NCI-H2227 (cell line): ENCODE data around the gene GRIK2.
A peak's percentile ranks its signal among the peaks of the same experiment; 100 is the strongest.

ENCODE experiments used
- DNase-seq: peaks from one replicate; lab custom pipeline; 2025; ENCODE audit not compliant: unreplicated experiment; lab: John Stamatoyannopoulos, UW

GRIK2 gene

DNA sequence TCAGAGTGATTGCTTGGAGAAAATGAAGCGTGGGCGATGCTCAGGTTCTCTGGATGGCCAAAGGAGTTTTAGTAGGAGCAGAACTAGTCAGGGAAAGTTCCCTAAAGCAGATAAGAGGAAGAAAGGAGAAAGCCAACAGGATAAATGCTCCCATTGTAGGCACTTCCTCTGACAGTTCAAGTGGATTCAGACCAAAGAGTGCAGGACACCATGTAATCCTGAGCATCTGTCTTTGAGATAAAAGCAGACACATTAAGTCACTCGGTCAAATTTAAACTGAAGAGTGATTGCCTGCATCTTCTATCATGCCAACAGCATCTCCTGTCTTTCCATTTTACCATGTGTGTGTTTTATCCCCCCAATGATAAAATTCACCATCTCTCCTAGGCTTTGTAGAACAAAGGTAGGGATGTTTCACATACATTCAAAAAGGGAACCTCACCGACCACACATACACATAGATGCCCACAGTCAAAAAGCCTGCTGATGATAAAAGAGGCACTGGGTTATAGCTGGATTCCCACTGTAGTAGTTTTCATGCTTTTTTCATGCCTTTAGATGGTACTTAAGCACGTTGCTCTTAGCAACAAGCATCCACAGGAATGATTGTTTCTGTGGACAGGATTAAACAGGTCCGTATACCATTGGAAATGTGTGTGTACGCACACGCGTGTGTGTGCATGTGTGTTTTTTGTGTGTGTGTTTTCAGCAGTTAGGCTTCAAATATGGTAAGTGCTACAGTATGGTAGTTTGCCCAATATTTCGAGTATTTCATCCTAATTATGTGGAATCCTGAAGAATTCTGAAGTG, 7.0 kb downstream of the GRIK2 start:
- DNase-seq: peak; percentile 24

DNA sequence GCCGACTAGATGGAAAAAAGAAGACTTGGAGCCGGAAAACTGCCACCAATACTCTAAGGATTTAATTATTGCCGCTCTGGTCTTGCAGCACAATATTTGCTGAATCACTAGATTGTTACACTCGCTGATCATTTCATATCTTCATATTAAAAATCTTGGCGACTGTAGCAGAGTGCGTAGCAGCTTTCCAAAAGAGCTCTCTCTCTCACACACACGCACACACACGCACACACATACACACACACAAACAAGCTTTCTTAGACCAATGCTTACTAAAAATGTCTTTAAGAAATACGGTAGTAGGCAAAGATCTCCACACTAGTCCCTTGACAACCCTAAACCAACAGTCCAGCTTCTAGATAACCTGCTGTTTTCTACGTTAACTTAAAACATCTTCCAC, 7.7 kb downstream of the GRIK2 start:
- no peak for DNase-seq

DNA sequence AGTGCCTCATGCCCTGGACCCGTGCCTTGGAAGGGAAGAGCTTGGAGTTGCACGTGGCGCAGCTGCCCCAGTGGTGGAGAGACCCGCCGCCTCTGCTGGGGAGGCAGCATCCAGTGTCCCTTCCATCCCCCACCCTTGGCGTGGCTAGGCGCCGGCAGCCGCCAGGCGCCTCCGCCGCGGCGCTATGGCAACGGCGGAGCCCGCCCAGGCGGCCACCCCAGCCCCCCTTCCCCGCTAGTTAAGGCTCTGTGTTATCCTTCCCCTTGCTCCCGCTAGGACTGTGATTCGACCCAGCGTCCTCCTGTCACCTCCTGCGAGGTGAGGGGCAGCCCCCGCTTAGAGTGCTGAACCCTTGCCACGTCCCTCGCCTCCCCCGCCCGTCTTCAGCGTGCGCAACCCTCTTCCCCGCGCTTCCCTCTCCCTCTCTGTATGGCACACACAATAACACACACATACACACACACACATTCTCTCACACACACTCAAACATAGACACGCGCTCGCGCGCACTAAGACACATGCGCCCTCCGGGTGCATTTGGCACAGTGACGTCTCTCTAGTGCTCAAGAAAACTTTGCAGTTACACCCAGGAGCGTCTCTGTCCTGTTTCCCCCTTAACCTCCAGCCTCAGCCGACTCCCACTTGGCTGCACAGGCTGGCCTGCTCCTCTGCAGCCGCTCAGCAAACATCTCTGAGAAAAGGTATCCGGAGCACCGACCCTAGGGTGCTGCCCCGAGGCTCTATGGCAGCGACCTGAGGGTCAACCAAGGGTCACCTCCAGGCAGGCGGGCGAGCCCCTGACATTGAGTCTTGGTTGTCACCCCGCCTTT, 8.5 kb downstream of the GRIK2 start:
- peak; percentile 91 for DNase-seq

DNA sequence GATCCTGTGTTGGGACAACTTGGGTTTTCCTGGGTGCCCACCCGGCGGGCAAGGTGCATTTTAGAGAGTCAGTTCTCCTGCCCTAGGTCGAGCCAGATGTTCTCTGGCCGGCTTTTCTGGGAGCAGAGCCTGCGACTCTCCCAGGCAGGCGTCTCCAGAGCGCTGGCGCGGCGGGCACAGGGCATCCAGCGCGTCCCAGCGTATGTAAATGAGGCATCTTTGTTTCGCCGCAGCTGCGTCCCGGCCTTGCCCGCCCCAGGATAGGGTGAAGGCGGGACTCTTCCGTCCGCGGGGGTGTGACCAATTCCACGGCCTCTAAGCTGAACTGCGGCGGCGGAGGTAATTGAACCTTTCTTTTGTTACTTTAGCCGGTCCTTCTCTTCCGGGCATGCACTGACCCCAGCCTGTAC, 9.1 kb downstream of the GRIK2 start:
- peak; percentile 86 for DNase-seq

DNA sequence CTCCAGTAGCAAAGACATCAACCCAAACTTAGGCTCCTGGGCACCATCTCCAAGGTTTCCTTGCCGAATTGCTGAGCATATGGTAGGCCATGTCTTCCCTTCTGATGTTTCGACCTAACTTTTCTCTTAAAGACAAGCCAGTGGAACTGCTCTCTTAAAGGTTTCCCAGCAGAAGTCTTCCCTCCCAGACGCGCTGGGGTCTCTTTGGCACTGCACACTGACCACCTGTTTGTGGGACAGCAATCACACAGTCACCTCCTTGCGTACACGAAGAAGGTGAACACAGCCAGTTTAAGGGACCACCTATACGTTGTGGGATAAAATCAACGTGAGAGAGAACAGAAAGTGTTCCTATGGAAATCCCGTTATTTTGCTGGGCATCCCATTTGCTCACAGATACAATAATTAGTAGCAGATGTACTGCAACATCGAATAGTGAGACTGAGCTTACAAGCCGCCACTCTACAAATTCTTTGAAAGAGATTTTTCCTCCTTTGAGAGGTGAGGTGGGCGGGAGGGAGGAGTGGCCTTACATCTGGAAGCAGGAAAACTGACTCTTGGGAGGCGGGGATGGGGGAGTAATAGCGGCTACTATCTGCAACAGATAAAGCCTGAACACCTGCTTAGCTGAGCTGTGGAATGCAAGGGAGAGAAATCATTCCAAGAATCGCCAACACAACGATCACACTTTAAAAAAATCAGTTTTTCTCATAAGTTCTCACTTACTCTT, 9.9 kb downstream of the GRIK2 start:
- DNase-seq: peak; percentile 76

DNA sequence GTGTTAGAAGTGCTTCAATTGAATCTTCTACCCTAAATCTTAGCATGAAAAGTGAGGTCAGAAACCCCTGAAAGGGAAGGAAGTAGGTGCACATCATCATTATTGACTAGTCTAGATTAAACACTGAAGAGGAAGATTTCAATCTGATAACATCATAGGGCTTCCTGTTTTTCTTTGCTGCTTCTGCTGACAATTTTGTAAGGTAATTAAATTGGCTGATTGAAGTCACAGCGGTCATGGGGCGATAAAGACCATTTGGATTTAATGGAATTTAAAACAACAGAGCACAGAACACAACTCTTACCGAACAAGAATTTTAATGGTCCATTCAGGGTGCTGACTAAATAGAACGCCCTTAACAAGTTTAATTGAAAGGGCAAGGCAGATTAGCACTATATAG, 11.3 kb downstream of the GRIK2 start:
- no peak for DNase-seq

DNA sequence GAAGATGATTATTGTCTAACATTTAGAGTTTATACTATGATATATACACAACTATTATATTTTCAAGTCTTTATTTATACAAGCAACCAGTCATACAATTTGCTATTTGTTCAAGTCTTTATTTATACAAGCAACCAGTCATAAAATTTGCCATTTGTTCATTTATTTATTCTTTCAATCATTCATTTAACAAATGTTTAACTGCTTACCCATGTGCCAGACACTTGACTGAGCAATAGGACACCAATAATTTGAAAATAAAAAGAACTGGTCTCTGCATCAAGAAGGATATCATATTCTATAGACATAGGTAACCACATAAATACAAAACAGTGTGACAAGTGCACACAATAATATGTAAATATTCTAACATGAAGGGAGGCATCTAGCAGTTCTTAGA, 20.3 kb downstream of the GRIK2 start:
- no peak for DNase-seq

DNA sequence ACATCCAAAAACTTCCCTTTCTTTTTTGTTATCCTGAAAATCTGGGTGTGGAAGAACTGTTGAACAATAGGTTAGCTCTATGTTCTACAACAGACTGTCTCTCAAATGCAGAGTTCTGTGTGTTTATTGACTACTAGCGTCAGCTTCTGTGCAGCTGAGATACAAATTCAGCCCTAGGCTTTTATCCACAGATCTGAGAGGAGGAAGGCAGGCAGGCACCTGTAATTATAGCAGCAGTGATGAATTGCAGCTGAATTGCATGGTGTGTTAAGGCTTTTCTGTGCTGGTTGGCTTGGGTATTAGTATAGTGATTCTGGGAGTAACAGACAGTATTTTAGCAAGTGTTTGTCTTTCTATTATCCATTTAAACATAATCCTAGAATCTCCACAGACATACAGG, 24.4 kb downstream of the GRIK2 start:
- DNase-seq: peak; percentile 73

DNA sequence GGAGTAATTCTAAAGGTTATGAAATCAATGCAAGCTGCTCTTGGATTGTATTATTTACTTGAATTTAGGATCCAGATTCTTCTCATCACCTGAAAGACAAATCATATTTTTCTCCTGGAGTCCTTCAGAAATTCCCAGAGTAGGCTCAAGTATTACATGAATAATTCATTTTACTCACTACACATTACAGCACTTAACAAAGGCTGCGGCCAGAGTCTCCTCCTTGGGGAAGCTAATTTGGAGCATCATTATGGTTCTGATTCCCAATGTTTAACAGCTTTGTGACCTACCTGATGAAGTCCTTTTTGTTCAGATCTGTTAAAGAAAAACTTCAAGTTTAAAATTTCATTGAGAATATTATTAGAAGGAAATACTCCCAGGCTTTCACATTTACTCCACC, 28.7 kb downstream of the GRIK2 start:
- no peak for DNase-seq

DNA sequence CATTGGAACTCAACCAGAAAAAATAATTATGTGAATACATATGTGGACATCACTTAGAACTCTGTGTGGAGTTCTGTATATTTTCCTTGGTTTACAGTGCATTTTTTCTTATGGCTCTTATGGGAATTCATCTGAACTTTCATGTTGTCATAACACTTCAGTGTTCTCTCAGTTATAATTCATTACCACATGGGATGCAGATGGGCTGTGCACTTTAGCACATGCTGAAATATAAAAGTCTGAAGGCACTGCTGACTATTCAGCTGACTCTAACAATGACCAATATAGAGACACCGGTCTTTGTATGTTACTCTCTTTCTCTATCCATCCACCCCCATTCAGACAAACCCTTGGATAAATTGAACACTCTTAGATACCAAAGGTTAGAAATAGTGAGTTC, 29.3 kb downstream of the GRIK2 start:
- no peak for DNase-seq

DNA sequence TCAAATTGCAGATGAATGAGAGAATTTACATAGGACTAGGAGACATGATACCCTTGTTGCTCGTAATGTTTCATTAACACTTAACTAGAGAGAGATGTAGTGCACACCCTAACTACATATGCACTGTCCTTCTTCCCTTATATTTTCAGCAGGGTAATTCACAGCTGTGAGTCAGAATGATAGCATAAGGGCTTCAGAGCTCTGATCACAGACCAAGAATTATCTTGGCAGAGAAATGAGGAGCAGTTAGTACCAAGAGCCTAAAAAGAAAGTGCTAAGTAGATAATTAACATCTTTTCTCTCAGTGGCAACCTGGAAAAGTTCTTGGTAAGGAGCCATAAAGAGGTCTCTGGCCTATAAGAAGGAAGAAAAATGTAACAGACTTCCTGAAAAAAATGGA, 35.8 kb downstream of the GRIK2 start:
- DNase-seq: peak; percentile 62

DNA sequence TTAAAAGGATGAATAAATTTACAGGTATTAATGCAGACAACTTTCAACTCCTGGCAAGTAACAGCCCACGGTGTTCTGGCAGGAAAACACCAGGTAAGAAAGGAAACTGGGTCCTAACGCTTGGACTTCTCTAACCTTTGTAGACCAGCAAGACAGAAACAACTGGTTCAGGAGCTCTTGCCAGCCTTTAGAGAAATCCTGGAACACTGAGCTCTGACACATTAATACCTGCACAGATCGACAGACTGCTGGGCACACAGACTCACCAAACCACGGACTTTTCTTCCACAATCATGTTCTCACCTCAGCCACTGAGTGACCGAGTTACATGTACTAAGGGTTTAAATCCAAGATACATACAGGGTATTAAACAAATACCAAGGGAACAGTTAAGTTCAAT, 36.3 kb downstream of the GRIK2 start:
- DNase-seq: no peak

DNA sequence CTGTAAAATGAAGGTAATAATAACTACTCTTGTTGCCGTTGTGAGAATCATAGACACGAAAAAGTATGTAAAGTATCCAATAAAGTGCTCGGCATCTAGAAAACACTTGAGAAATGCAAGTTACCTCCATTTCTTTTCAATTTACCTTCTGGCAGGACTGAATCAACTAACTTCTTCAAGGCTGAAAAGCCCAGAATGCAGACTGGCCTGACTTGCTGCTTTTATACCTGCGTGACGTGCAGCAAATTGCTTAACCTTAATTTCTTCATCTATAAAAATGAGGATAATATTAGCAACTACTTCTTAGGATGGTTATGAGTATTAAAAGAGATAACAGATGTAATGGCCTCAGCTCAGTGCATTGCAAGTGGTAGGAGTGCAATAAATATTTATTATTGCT, 39.6 kb downstream of the GRIK2 start:
- no peak for DNase-seq

DNA sequence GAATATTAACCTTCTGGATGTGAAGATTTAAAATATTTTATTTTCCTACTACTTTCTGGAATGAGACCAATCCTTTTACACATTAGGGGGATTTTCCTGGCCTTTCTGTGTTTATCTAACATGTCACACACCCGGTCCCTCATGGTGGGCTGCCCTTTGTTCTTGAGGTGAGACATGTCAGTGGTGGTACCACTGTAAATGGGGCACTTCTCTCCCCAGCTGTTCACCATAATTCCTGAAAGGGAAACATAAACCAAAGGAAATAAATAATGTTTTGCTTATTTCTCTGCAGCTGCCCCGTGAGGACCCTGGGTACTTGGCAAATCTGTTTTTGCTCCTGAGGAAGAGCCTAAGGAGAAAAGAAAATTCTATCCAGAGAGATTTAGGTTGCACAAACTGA, 41.1 kb downstream of the GRIK2 start:
- no peak for DNase-seq

DNA sequence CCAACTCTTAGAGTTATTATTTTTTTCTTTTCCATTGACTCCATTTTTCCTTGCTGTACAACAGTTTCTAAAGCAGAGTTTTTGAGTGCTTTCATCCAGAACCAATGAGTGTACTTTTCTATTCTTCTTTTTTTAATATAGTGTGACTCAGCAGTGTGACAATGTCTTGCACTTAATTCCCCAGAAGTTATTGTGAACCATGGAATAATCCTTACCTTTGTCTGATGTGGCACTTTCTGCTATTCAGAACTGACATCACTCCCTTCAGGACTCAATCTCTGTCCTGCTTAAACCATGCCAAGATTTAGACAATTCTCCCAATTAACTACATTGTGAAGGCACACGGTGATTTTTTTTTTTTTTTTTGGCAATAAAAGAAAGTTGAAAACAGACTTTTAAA, 41.5 kb downstream of the GRIK2 start:
- no peak for DNase-seq

DNA sequence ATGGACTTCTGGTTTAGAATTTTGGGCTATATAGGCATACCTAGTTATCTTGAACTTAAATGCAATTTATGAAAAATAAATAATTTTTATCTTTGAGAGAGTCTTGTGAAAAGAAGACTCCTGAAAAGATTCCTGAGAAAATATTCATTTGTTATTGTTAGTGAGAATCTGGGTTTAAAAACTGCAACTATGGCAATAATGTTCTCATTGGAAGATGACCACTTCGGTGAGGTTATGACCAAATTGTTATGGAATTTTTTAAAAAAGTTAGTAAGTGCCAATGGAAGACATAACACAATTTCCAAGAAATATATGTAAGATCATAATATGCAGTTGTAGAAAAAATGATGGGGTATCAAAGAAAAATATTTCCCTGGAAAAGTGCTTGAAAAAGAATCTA, 46.3 kb downstream of the GRIK2 start:
- no peak for DNase-seq

DNA sequence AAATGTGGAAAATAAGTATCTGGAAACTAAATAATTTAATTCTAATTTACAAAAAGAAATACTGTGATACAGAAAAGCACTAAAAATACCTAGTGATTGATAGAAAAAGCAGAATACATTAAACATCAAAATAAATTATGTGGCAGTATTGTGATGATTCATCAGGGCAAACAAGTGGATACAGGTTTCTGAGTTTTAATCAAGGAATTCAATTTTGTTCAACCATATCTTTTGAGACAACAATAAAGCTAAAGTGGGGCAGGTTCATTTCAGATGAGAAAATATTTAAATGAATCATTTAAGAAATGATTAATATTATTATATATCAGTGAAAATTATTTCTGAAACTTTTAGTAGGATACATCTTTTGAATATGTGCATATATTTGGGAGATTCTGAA, 49.8 kb downstream of the GRIK2 start:
- DNase-seq: no peak

DNA sequence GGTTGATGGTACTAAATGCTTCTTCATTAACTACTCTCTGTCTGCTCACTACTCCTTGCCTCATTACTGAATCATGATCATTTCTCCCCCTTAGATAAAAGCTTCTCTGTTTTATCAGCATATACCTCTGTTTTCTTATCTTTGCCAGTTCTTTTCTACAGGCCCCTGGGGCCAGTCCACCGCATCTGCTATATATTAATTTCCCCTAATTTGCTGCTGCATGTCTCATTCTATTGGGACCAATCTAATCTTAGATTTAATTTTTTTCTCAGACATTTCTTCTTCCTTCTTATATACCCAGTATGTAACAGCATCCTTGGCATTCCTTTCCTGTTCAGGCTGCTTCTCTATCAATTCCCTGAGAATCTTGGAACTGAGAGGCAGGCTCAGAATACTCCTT, 51.2 kb downstream of the GRIK2 start:
- DNase-seq: no peak

DNA sequence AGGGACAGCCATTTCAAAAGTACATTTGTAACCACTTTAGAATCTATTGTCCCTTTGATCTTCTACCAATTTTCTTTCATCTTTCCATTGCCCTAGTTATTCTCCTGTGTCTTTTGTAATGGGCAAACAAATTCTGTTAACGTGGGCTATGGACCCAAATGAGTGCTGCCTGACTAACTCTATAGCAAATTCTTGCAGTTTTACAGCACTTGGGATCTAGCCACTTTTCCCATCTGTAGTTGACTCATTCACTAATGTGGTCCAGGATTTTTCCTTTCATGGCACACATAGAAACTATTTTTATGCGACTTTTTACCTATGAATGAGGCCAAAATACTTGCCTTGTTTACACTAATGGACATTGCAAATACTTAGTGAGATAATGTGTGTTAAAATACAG, 52.0 kb downstream of the GRIK2 start:
- no peak for DNase-seq

DNA sequence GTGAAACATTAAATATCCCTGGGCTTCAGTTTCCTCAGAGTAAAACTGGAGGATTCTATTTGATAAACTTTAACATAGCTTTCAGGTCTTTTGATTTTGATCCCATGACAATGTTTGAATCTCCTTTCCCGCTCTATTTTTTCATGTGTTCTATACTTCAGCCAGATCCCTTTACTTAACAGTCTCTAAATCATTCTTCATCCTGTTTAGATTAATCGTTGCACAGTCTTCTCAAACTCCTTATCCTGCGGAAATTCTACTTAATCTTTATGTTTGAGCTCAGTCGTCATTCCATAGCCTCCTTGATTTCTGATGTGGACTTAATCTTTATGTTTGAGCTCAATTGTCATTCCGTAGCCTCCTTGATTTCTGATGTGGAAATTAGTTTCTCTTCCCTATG, 57.4 kb downstream of the GRIK2 start:
- no peak for DNase-seq

DNA sequence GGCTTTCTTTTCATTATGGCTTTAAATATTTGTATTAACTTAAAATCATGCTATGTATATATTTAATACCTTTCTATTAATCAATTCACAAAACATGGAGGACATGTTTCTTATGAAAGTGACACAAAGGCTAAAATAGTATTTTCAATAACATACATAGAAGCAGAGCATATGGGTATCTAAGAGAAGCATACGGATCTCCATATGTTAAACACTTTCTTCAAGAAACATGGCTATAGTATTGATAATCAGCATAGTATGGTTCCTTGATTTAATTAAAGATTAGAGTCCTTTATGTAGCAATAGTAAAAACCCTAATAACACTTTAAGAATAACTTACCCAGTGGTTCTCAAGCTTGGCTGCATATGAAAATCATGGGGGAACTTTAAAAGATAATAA, 58.5 kb downstream of the GRIK2 start:
- DNase-seq: no peak

DNA sequence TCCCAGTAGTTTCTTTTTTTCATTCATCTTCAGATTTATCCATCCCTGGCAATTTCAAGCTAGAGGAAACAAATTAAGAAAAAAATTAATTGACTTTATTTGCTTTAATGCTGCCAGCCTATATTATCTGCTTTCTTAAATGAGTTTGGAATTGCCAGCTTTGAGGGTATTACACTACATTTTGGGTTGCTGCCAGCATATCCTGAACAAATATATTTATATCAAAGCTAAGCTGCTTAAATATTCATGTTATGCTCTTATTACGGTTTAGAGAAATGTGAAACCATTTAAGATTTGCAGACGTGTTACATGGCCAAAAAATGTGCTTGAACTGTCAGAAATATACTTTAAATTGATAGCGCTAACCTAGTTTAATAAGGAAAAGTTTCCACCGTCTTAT, 59.7 kb downstream of the GRIK2 start:
- no peak for DNase-seq
